Testis (tissue), 2 donors: ENCODE data around the gene RCOR1.

Experiments used
- CTCF ChIP-seq, 3 experiments: fragments of 450-650 bp in 2 of 3; fragments of 200-600 bp in 1 of 3; sonication (generic) in 1 of 3; IDR thresholded peaks; one replicate each; pipeline ENCODE4 v1.5.1; 2016 to 2019; ENCODE audit warnings: antibody characterized with exemption in 3 of 3, mild to moderate bottlenecking in 2 of 3, moderate library complexity in 1 of 3
- POLR2A ChIP-seq: fragments of 450-650 bp; IDR thresholded peaks from one replicate; pipeline ENCODE4 v1.6.1; 2017; ENCODE audit warnings: antibody characterized with exemption, mild to moderate bottlenecking, moderate library complexity

- TF ChIP-seq CTCF (IDR thresholded peaks at IDR 0.05): no peak
- no peak for TF ChIP-seq POLR2A
Measured at GRCh38 chr14:102666635-102667034, 74.2 kb downstream of the RCOR1 start.
